ENCODE results near the gene RNF2. TPM values are rescaled to one million over a fixed set of nuclear protein-coding genes. Genes with fewer than 3 reads are reported as not detected.
A peak's percentile ranks its signal among the peaks of the same experiment; 100 is the strongest.

Gene RNF2
- polyA plus RNA-seq, 3 donors = 15.5 to 25.2 (median 19.3) TPM

GRCh38 chr1:185075476-185075875 lies 30.1 kb downstream of the RNF2 start:
- Histone ChIP-seq H3K4me3 (replicated peaks in 1 of 3; ENCODE audit: low read depth in 2 of 3, low read length in 3 of 3) (no peak overlapping the region), H3K9me3 (replicated peaks in 1 of 2; ENCODE audit: control insufficient read depth in 1 of 2, insufficient read depth in 1 of 2, low read length in 2 of 2) (no peaks in the 10 kb centered on the region), H2AFZ (ENCODE audit: insufficient read depth, low read depth, low read length, poor library complexity, severe bottlenecking) (no peak overlapping the region), H3K4me1 (ENCODE audit: control insufficient read depth in 1 of 2, insufficient read depth in 2 of 2, low read length in 2 of 2) (peaks cover 0 to 7% of the 10 kb centered on the region in 2 donors), H3K79me2 (ENCODE audit: insufficient read depth, low read length) (peaks cover 99% of the 10 kb centered on the region), H3K4me2 (replicated peaks; ENCODE audit: extremely low read depth, low read length, poor library complexity, severe bottlenecking) (no peak overlapping the region), H3K27ac (ENCODE audit: low read depth in 1 of 2, low read length in 2 of 2) (no peak overlapping the region), H3K27me3 (ENCODE audit: control insufficient read depth in 2 of 2, insufficient read depth in 2 of 2, low read length in 2 of 2) (no peaks in the 10 kb centered on the region), H4K20me1 (ENCODE audit: insufficient read depth, low read length) (peaks cover 100% of the 10 kb centered on the region), H3K9ac (ENCODE audit: insufficient read depth, low read length, poor library complexity, severe bottlenecking) (no peak overlapping the region), H3K36me3 (replicated peaks in 1 of 2; ENCODE audit: control insufficient read depth in 1 of 2, insufficient read depth in 2 of 2, low read length in 2 of 2) (no peaks in the 10 kb centered on the region)
- no CpG with 5 or more reads among the region's 3 CpGs for WGBS (ENCODE audit: insufficient coverage)
- no peak for TF ChIP-seq CTCF (IDR thresholded peaks at IDR 0.05)
- peaks cover 0 to 2% (median 0%) of the 10 kb centered on the region in 7 donors for H3K9me3 Mint-ChIP-seq
- H3K27me3 Mint-ChIP-seq (ENCODE audit: low read depth in 3 of 3) = peaks cover 0 to 1% (median 0%) of the 10 kb centered on the region in 3 donors
- H3K27ac Mint-ChIP-seq = peak overlapping the region in 4 of 7 donors; percentile 2 to 52 (median 24)
- peaks cover 3 to 4% of the 10 kb centered on the region in 2 donors for H3K36me3 Mint-ChIP-seq
- no peak overlapping the region for H3K4me3 Mint-ChIP-seq
- no peak for DNase-seq
- peaks cover 36% of the 10 kb centered on the region for H3K4me1 Mint-ChIP-seq
- intact Hi-C loops (cut with micrococcal nuclease) = no loop called here

- no peaks in the 10 kb centered on the region for H3K27me3 ChIP-seq (ENCODE audit: control insufficient read depth in 2 of 2, insufficient read depth in 2 of 2, low read length in 2 of 2)
- peaks cover 23% of the 10 kb centered on the region for H3K4me1 Mint-ChIP-seq
- H3K27me3 Mint-ChIP-seq (ENCODE audit: low read depth in 3 of 3) = peaks cover 0 to 1% (median 0%) of the 10 kb centered on the region in 3 donors
- H3K9me3 Mint-ChIP-seq = peaks cover 0 to 3% (median 0%) of the 10 kb centered on the region in 7 donors
- H3K36me3 Mint-ChIP-seq = peaks cover 0 to 7% of the 10 kb centered on the region in 2 donors
- WGBS (ENCODE audit: insufficient coverage) = no CpG with 5 or more reads among the region's 4 CpGs
- no peak overlapping the region for H3K4me3 ChIP-seq (replicated peaks in 1 of 3; ENCODE audit: low read depth in 2 of 3, low read length in 3 of 3)
- no peaks in the 10 kb centered on the region for H3K36me3 ChIP-seq (replicated peaks in 1 of 2; ENCODE audit: control insufficient read depth in 1 of 2, insufficient read depth in 2 of 2, low read length in 2 of 2)
- no peak overlapping the region for H3K27ac Mint-ChIP-seq
- H3K4me2 ChIP-seq (replicated peaks; ENCODE audit: extremely low read depth, low read length, poor library complexity, severe bottlenecking) = no peak overlapping the region
- DNase-seq = no peak
- H3K9ac ChIP-seq (ENCODE audit: insufficient read depth, low read length, poor library complexity, severe bottlenecking) = no peak overlapping the region
- no peak overlapping the region for H3K27ac ChIP-seq (ENCODE audit: low read depth in 1 of 2, low read length in 2 of 2)
- TF ChIP-seq CTCF (IDR thresholded peaks at IDR 0.05) = no peak
- peaks cover 100% of the 10 kb centered on the region for H4K20me1 ChIP-seq (ENCODE audit: insufficient read depth, low read length)
- no peak overlapping the region for H2AFZ ChIP-seq (ENCODE audit: insufficient read depth, low read depth, low read length, poor library complexity, severe bottlenecking)
- intact Hi-C loops (cut with micrococcal nuclease) = no loop called here
- H3K79me2 ChIP-seq (ENCODE audit: insufficient read depth, low read length) = peaks cover 96% of the 10 kb centered on the region
- no peak overlapping the region for H3K4me3 Mint-ChIP-seq
- H3K9me3 ChIP-seq (replicated peaks in 1 of 2; ENCODE audit: control insufficient read depth in 1 of 2, insufficient read depth in 1 of 2, low read length in 2 of 2) = no peaks in the 10 kb centered on the region
- H3K4me1 ChIP-seq (ENCODE audit: control insufficient read depth in 1 of 2, insufficient read depth in 2 of 2, low read length in 2 of 2) = no peaks in the 10 kb centered on the region
Observed at GRCh38 chr1:185077374-185077773, 32.0 kb downstream of the RNF2 start.
